GM12878 (cell line): ENCODE measurements around the gene TMEM53. TPM values are rescaled to one million over a fixed set of nuclear protein-coding genes. Genes with fewer than 3 reads are reported as not detected.

Experiments used
- ATAC-seq: fragments of 200-7000 bp; cut with Tn5 transposase; 3 replicates; pipeline ENCODE4 v1.9.1; 2020; ENCODE audit warnings: mild to moderate bottlenecking, moderate library complexity
- BruUV-seq: library from RNA; stranded (reverse); fragments of 400-500 nt; replicated peaks from 2 replicates; lab custom pipeline; 2021; lab: Mats Ljungman, UMichigan
- CTCF ChIA-PET: fragments of 300-600 bp; sonication (Branson Sonifier 250); formaldehyde crosslinking; extraction: SDS; loops from one replicate; lab custom pipeline; 2021; ENCODE audit warnings: inconsistent platforms; lab: Yijun Ruan, JAX
- POLR2A ChIA-PET: fragments of 350-600 bp; formaldehyde crosslinking; extraction: SDS; loops from one replicate; lab custom pipeline; 2021; ENCODE audit warnings: inconsistent platforms; lab: Charles Lee
- RAD21 ChIA-PET: fragments of 300-600 bp; sonication (Branson Sonifier 250); formaldehyde crosslinking; loops from one replicate; lab custom pipeline; 2023; ENCODE audit warnings: antibody characterized with exemption; ENCODE audit not compliant: unreplicated experiment; lab: Charles Lee
- SMC1A ChIA-PET: fragments of 300-600 bp; sonication (Branson Sonifier 250); formaldehyde crosslinking; loops from one replicate; lab custom pipeline; 2023; ENCODE audit not compliant: unreplicated experiment, uncharacterized antibody; lab: Charles Lee
- DNase-seq: peaks from one replicate; pipeline ENCODE4 v3.0.0-alpha.2; 2011; ENCODE audit warnings: low read depth, low spot score
- FAIRE-seq: peaks from 3 replicates; lab custom pipeline; 2011; peaks lifted over from hg19 to GRCh38; lab: Jason Lieb, UNC
- H2AFZ ChIP-seq: 2 replicates; pipeline ENCODE4 v1.6.0; 2011; ENCODE audit warnings: low read depth, low read length, control low read depth; ENCODE audit not compliant: control insufficient read depth
- H3K27ac ChIP-seq: 2 replicates; pipeline ENCODE4 v1.5.1; 2011; ENCODE audit warnings: control low read depth; ENCODE audit not compliant: control insufficient read depth, insufficient read depth
- H3K27me3 ChIP-seq, 2 experiments: replicated peaks in 1 of 2; 2 replicates each; pipeline versions ENCODE4 v1.6.0 to v1.6.1; 2011; ENCODE audit warnings: low read length in 1 of 2; ENCODE audit not compliant: control insufficient read depth in 2 of 2, insufficient read depth in 2 of 2
- H3K36me3 ChIP-seq, 2 experiments: 2 replicates each; pipeline ENCODE4 v1.5.1; 2011; ENCODE audit warnings: low read length in 1 of 2; ENCODE audit not compliant: control insufficient read depth in 2 of 2, insufficient read depth in 2 of 2
- H3K4me1 ChIP-seq: 2 replicates; pipeline ENCODE4 v1.6.1; 2011; ENCODE audit warnings: mild to moderate bottlenecking, low read length, moderate library complexity, mixed read lengths; ENCODE audit not compliant: control insufficient read depth, insufficient read depth
- H3K4me2 ChIP-seq: 2 replicates; pipeline ENCODE4 v1.6.0; 2011; ENCODE audit warnings: control low read depth; ENCODE audit not compliant: control insufficient read depth, insufficient read depth
- H3K4me3 ChIP-seq: fragments of 200-600 bp; sonication (generic); 2 replicates; pipeline ENCODE4 v1.5.1; 2016
- H3K79me2 ChIP-seq: 2 replicates; pipeline ENCODE4 v1.6.0; 2011; ENCODE audit warnings: low read length; ENCODE audit not compliant: control insufficient read depth, insufficient read depth
- H3K9ac ChIP-seq: 2 replicates; pipeline ENCODE4 v1.8.0; 2011; ENCODE audit warnings: low read length, control low read depth, mixed read lengths; ENCODE audit not compliant: control insufficient read depth, insufficient read depth
- H3K9me3 ChIP-seq: replicated peaks from 3 replicates; pipeline ENCODE4 v1.5.1; 2011; ENCODE audit warnings: mild to moderate bottlenecking, low read length; ENCODE audit not compliant: control insufficient read depth, insufficient read depth
- H4K20me1 ChIP-seq: 2 replicates; pipeline ENCODE4 v1.6.0; 2011; ENCODE audit not compliant: control insufficient read depth, insufficient read depth
- ATF3 ChIP-seq: IDR thresholded peaks from 2 replicates; pipeline ENCODE4 v1.6.1; 2011; ENCODE audit warnings: low read depth, mild to moderate bottlenecking, low read length, moderate library complexity, borderline replicate concordance; ENCODE audit errors: extremely low read depth
- ATF7 ChIP-seq: fragments of 450-650 bp; IDR thresholded peaks from 2 replicates; pipeline ENCODE4 v1.6.1; 2016; ENCODE audit warnings: low read depth, mild to moderate bottlenecking
- CBFB ChIP-seq: IDR thresholded peaks from 2 replicates; pipeline ENCODE4 v1.6.1; 2016; ENCODE audit warnings: antibody characterized with exemption, low read depth
- E2F8 ChIP-seq: fragments of 450-650 bp; IDR thresholded peaks from 2 replicates; pipeline ENCODE4 v1.6.1; 2018; ENCODE audit warnings: mild to moderate bottlenecking, low read depth, moderate library complexity; ENCODE audit not compliant: partially characterized antibody
- GATAD2B ChIP-seq: fragments of 450-650 bp; conservative IDR thresholded peaks from 2 replicates; pipeline ENCODE4 v1.6.1; 2017; ENCODE audit warnings: low read depth, mild to moderate bottlenecking, moderate library complexity
- IKZF1 ChIP-seq: fragments of 450-650 bp; conservative IDR thresholded peaks from 2 replicates; pipeline ENCODE4 v1.6.1; 2017; ENCODE audit warnings: antibody characterized with exemption, mild to moderate bottlenecking
- MEF2A ChIP-seq: IDR thresholded peaks from 2 replicates; pipeline ENCODE4 v1.6.1; 2011; ENCODE audit warnings: low read depth, mild to moderate bottlenecking, low read length, moderate library complexity; ENCODE audit not compliant: insufficient read depth
- PKNOX1 ChIP-seq: fragments of 450-650 bp; IDR thresholded peaks from 2 replicates; pipeline ENCODE4 v1.6.1; 2016; ENCODE audit warnings: mild to moderate bottlenecking
- TCF12 ChIP-seq: IDR thresholded peaks from 2 replicates; pipeline ENCODE4 v1.6.1; 2011; ENCODE audit warnings: low read depth, mild to moderate bottlenecking, low read length
- WGBS: methylation state at CpG from one replicate; pipeline ENCODE4 v1.1.6; 2016; ENCODE audit warnings: low lambda C conversion rate; ENCODE audit not compliant: insufficient replicate concordance, insufficient coverage; ENCODE audit errors: missing lambda C conversion rate; 5-methylcytosine and 5-hydroxymethylcytosine counted together
- in situ Hi-C: fragments of 300-500 bp; cut with MboI; formaldehyde crosslinking; loops from 9 replicates; pipeline ENCODE4 v1.14.3; 2018; ENCODE audit warnings: mixed read lengths
- intact Hi-C: fragments of 100-400 bp; cut with micrococcal nuclease; formaldehyde crosslinking; loops from one replicate; pipeline ENCODE4 v1.14.2; 2022; ENCODE audit not compliant: unreplicated experiment
- polyA plus RNA-seq, 11 experiments: library from polyadenylated mRNA; depleted of rRNA in 4 of 11; unstranded in 6 of 11; stranded (reverse) in 5 of 11; fragments of >200 nt; fragmentation: Nextera tagmentation in 4 of 11; fragmentation: Illumina TruSeq in 1 of 11; extraction: Ambion mirVana in 4 of 11; extraction: Trizol in 1 of 11; gene quantifications; 1 replicate in 1 of 11; 2 replicates in 10 of 11; pipeline versions ENCODE4 v1.2.1 to v1.2.3, GENCODE V29; 2011 to 2016; ENCODE audit warnings: inconsistent platforms in 2 of 11, missing spikeins in 2 of 11, low read depth in 1 of 11
- total RNA-seq, 4 experiments: library from RNA; depleted of rRNA in 3 of 4; stranded (reverse); fragments of >200 nt in 3 of 4; fragmentation: Illumina TruSeq in 1 of 4; extraction: Trizol in 1 of 4; gene quantifications; 2 replicates each; pipeline versions ENCODE4 v1.2.1 to v1.2.3, GENCODE V29; 2013 to 2021
- TF ChIP-seq, protein P1 (sequence below): IDR thresholded peaks from 2 replicates; pipeline ENCODE4 v1.6.1; 2011; ENCODE audit warnings: mild to moderate bottlenecking, low read depth, low read length, moderate library complexity; ENCODE audit not compliant: insufficient replicate concordance

The TMEM53 gene
- total and polyA plus RNA-seq, 10 of the 15 experiments (the other 5 are each of a cell fraction or from before 2014, with no cell fraction given): 3.1 to 23.9 (median 11.1) TPM

DNA sequence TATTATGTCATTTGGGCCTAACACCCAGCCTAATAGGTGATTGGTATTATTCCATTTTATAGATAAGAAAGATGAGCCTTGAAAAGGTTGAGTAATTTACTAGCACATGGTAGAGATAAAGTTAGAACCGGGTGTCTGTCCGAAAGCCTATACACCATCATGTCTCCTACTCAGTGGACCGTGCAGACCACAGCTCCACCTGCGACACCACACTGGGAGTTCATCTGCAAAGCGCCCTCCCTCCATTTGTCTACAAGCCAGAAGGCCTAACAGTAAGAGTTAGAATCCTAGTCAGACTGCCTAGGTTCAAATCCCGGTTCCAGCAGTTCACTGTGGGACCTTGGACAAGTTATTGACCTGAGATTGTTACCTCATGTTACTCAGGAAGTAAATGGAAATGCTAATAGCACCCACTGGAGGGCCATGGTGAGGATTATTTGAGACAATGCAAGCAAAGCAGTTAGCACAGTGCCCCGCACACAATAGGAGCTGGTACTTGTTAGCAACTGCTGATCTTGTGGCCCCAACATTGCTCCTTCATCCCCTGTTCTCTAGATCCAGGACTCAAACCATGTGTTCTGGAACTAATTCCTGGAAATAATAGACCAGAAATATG is 20.7 kb upstream of the TMEM53 start (continued):
- TF ChIP-seq, protein P1, sequence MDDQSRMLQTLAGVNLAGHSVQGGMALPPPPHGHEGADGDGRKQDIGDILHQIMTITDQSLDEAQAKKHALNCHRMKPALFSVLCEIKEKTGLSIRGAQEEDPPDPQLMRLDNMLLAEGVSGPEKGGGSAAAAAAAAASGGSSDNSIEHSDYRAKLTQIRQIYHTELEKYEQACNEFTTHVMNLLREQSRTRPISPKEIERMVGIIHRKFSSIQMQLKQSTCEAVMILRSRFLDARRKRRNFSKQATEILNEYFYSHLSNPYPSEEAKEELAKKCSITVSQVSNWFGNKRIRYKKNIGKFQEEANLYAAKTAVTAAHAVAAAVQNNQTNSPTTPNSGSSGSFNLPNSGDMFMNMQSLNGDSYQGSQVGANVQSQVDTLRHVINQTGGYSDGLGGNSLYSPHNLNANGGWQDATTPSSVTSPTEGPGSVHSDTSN: no peak
- TF ChIP-seq IKZF1 (peak; percentile 37; the same call in 1 of the 2 replicates), CBFB (peak; percentile 69; the same call in 1 of the 2 replicates), GATAD2B (0 out of 2 replicates have a peak, but pooled peaks have one; percentile 31), TCF12 (peak; percentile 83), MEF2A (peak; percentile 58; the same call in 1 of the 2 replicates)

- CTCF ChIA-PET: interaction anchor here (1.1 to 4.8 kb wide), 6 partner anchors 10 to 41 kb away, joined by 3 to 28 read pairs (median 6); partner anchors contain the start of gene TMEM53
Observed at GRCh38 chr1:44693900-44694299, 19.6 kb upstream of the TMEM53 start.

More at GRCh38 chr1:44693900-44694299, 19.6 kb upstream of the TMEM53 start:
- H3K27me3 ChIP-seq: no peaks in the 10 kb centered on the region
- peaks cover 51% of the 10 kb centered on the region for H3K4me1 ChIP-seq
- DNase-seq: no peak
- H3K36me3 ChIP-seq: no peaks in the 10 kb centered on the region
- H3K4me3 ChIP-seq: no peak overlapping the region
- no peak overlapping the region for H3K9ac ChIP-seq
- no peaks in the 10 kb centered on the region for H4K20me1 ChIP-seq
- ChIA-PET RAD21 (no interaction called here), POLR2A (interaction anchor here (1.2 kb wide), 1 partner anchor 9 kb away, joined by 4 read pairs; no protein-coding TSS in a partner anchor), SMC1A (interaction anchor here (2.0 to 8.8 kb wide), 2 partner anchors 10 to 19 kb away, joined by 4 to 76 read pairs; partner anchors contain the start of genes ARMH1 and TMEM53)
- FAIRE-seq: no peak
- H2AFZ ChIP-seq: no peak overlapping the region
- no TSS peak for BruUV-seq
- 96% methylated on average over 3 of the region's 3 CpGs for WGBS
- no peak for TF ChIP-seq E2F8
- no peak for TF ChIP-seq ATF3
- TF ChIP-seq PKNOX1: peak; percentile 59
- TF ChIP-seq ATF7: peak; percentile 25; the same call in 1 of the 2 replicates
- H3K9me3 ChIP-seq: no peaks in the 10 kb centered on the region
- H3K79me2 ChIP-seq: no peaks in the 10 kb centered on the region
- no peak overlapping the region for H3K27ac ChIP-seq
- in situ Hi-C loops: no loop called here
- H3K4me2 ChIP-seq: no peak overlapping the region
- intact Hi-C loops: no loop called here
- no peak for ATAC-seq
